ENCODE measurements around the gene ZKSCAN8. TPM values are rescaled to one million over a fixed set of nuclear protein-coding genes. Genes with fewer than 3 reads are reported as not detected.

The ZKSCAN8 gene
- polyA plus RNA-seq, 1 donor (not counting 4 experiments of a cell fraction or from before 2014, with no cell fraction given), result 6.4 TPM

GRCh38 chr6:28176373-28176772 lies 34.7 kb downstream of the ZKSCAN8 start:
- TF ChIP-seq EZH2 (IDR thresholded peaks at IDR 0.05; ENCODE audit: low read length) (no peak), CTCF (optimal IDR thresholded peaks at IDR 0.05 in 1 of 3, IDR thresholded peaks at IDR 0.05 in 1 of 3, conservative IDR thresholded peaks at IDR 0.05 in 1 of 3; ENCODE audit: extremely low read depth in 1 of 3, insufficient read depth in 2 of 3, low read length in 3 of 3) (no peak)
- Histone ChIP-seq H3K27ac (ENCODE audit: control insufficient read depth, insufficient read depth, low read length) (no peak overlapping the region), H3K4me3 (ENCODE audit: control insufficient read depth in 2 of 3, extremely low read depth in 1 of 3, insufficient read depth in 2 of 3, low read depth in 1 of 3, low read length in 3 of 3) (no peak overlapping the region), H3K9me3 (ENCODE audit: control insufficient read depth, low read depth, low read length) (no peaks in the 10 kb centered on the region), H3K4me2 (ENCODE audit: control insufficient read depth, extremely low read depth, insufficient read depth, low read depth, low read length) (no peak overlapping the region), H3K9me1 (ENCODE audit: control insufficient read depth, extremely low read depth, insufficient read depth, low read length) (no peaks in the 10 kb centered on the region), H2AFZ (ENCODE audit: control insufficient read depth, low read length) (no peak overlapping the region), H3K4me1 (ENCODE audit: control insufficient read depth, extremely low read depth, insufficient read depth, low read length) (no peaks in the 10 kb centered on the region), H3K79me2 (ENCODE audit: control insufficient read depth, insufficient read depth, low read length) (no peaks in the 10 kb centered on the region), H3K27me3 (ENCODE audit: control insufficient read depth, extremely low read depth, insufficient read depth, low read length) (no peaks in the 10 kb centered on the region), H3K36me3 (ENCODE audit: control insufficient read depth in 2 of 2, extremely low read depth in 1 of 2, insufficient read depth in 2 of 2, low read length in 2 of 2) (no peaks in the 10 kb centered on the region), H3K9ac (ENCODE audit: control insufficient read depth, extremely low read depth, insufficient read depth, low read length) (no peak overlapping the region), H4K20me1 (ENCODE audit: control insufficient read depth, extremely low read depth, insufficient read depth, low read length) (no peaks in the 10 kb centered on the region)
- DNase-seq (ENCODE audit: low read depth, low spot score), result no peak
- no peak for FAIRE-seq
- dilution Hi-C loops (cut with MboI; ENCODE audit: extremely low pct_ligation_motif_present, low sequenced_read_pairs), result no loop called here

GRCh38 chr6:28182255-28182654 lies 40.6 kb downstream of the ZKSCAN8 start:
- H3K79me2 ChIP-seq (ENCODE audit: control insufficient read depth, insufficient read depth, low read length), result no peaks in the 10 kb centered on the region
- H3K27me3 ChIP-seq (ENCODE audit: control insufficient read depth, extremely low read depth, insufficient read depth, low read length), result no peaks in the 10 kb centered on the region
- FAIRE-seq (no peak), DNase-seq (ENCODE audit: low read depth, low spot score) (no peak)
- H2AFZ ChIP-seq (ENCODE audit: control insufficient read depth, low read length), result no peak overlapping the region
- no peaks in the 10 kb centered on the region for H3K4me1 ChIP-seq (ENCODE audit: control insufficient read depth, extremely low read depth, insufficient read depth, low read length)
- dilution Hi-C loops (cut with MboI; ENCODE audit: extremely low pct_ligation_motif_present, low sequenced_read_pairs), result no loop called here
- no peaks in the 10 kb centered on the region for H4K20me1 ChIP-seq (ENCODE audit: control insufficient read depth, extremely low read depth, insufficient read depth, low read length)
- no peak overlapping the region for H3K4me2 ChIP-seq (ENCODE audit: control insufficient read depth, extremely low read depth, insufficient read depth, low read depth, low read length)
- no peak overlapping the region for H3K9ac ChIP-seq (ENCODE audit: control insufficient read depth, extremely low read depth, insufficient read depth, low read length)
- H3K9me1 ChIP-seq (ENCODE audit: control insufficient read depth, extremely low read depth, insufficient read depth, low read length), result no peaks in the 10 kb centered on the region
- H3K36me3 ChIP-seq (ENCODE audit: control insufficient read depth in 2 of 2, extremely low read depth in 1 of 2, insufficient read depth in 2 of 2, low read length in 2 of 2), result no peaks in the 10 kb centered on the region
- no peak overlapping the region for H3K27ac ChIP-seq (ENCODE audit: control insufficient read depth, insufficient read depth, low read length)
- TF ChIP-seq EZH2 (IDR thresholded peaks at IDR 0.05; ENCODE audit: low read length) (no peak), CTCF (optimal IDR thresholded peaks at IDR 0.05 in 1 of 3, IDR thresholded peaks at IDR 0.05 in 1 of 3, conservative IDR thresholded peaks at IDR 0.05 in 1 of 3; ENCODE audit: extremely low read depth in 1 of 3, insufficient read depth in 2 of 3, low read length in 3 of 3) (no peak)
- H3K9me3 ChIP-seq (ENCODE audit: control insufficient read depth, low read depth, low read length), result peaks cover 3% of the 10 kb centered on the region
- no peak overlapping the region for H3K4me3 ChIP-seq (ENCODE audit: control insufficient read depth in 2 of 3, extremely low read depth in 1 of 3, insufficient read depth in 2 of 3, low read depth in 1 of 3, low read length in 3 of 3)
